Daoy (cell line): ENCODE data around the gene SLC33A1. TPM values are rescaled to one million over a fixed set of nuclear protein-coding genes. Genes with fewer than 3 reads are reported as not detected.
"Not testable (repeated sequence)": the region's sequence is repeated elsewhere in the genome, so short reads cannot be mapped to it uniquely, and the experiment has no call there.

Source experiments
- DNase-seq: peaks from one replicate; pipeline ENCODE4 v3.0.0-alpha.2; 2015; ENCODE audit warnings: low read depth
- total RNA-seq: library from RNA; depleted of rRNA; stranded (reverse); fragments of >200 nt; shearing (Covaris generic); gene quantifications from 2 replicates; pipeline ENCODE4 v1.2.3, GENCODE V29; 2014; rRNA removed

The SLC33A1 gene
- total RNA-seq, result 23.8 and 30.7 TPM in 2 replicates

DNA sequence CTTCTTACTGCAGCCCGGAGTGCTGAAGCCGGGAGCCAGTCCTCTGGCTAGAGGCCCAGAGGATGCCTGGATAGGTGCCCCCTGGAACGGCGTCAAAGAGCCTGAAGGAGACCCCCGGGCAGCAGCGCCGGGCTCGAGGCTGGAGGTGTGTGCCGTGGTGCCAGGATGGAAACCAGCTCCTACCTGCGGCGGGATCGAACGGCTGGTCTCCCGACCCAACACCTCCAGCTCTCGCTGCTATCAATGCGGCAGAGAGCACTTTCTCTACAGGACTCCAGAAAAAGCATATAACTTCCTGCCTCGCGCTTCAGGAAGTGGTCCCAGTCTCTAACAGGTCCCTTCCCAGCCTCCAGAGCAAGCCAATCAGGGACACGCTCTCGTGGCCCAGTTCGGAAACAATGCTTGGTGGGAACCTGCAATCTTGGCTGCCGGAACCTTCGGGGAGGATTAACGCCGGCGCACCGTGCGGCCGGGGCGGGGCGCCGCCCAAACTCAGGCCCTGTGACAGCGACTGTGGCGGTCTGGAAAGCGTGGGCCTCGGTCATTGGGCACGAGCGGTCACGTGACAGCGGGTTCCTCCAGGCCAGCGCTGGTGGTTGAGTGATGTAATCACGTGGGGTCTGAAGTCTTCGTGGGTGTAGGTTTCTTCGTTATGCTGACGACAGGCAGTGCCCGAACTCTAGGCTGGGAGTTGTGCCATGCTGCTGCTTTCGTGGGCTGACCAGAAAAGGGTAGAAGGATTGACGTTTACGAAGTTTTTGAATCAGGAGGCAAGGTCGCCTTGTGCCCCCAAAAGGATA lies at the start of gene SLC33A1:
Gene SLC33A1, minus strand, starts transcription at position 287 of the 800 bp plus-strand sequence. CDS start 430 bp downstream, outside the sequence.
- peak; percentile 99 for DNase-seq

DNA sequence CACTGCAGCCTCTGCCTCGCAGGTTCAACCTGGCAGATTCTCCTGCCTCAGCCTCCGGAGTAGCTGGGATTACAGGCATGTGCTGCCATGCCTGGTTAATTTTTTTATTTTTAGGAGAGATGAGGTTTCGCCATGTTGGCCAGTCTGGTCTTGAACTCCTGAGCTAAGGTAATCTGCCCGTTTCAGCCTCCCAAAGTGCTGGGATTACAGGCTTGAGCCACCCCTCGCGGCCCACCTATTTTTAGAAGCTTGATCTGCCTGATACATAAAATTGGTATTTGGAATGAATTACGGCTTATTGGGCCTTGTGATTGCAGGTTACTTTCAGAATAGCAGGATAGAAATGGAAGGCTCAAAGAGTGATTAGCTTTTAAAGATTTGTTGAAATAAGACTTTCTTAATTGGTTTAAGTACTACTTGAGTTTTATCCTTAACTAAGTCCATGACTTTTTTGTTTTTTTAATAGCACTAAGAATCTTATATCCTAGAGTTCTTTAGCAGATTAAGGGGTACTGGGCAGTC lies 41.2 kb upstream of the SLC33A1 start:
- no peak for DNase-seq

GRCh38 chr3:155891321-155891720 lies 37.1 kb upstream of the SLC33A1 start:
- DNase-seq, result no peak

DNA sequence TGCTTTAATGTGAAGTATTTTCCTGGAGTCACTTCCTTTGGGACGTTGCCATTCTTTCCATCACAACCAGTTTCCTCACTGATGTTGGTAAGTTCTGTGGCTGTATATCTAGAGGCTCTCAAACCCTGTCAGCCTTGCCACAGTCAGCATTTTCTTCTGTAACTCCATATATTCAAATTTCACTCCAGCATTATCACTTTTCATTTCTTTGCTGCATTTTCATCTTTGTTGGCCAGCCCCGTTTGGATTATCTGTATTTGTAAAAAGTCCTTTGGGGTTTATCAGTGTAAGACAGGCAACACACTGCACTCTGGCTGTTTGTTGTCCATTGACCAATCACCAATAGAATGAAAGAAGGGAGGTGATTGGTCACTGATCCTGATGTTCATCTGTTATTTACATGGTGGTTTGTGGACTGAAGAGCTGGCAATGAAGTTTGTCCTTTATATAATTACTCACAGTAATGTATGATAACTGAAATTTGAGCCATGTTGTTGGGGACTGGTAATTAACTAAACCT lies 36.5 kb upstream of the SLC33A1 start:
- no peak for DNase-seq

DNA sequence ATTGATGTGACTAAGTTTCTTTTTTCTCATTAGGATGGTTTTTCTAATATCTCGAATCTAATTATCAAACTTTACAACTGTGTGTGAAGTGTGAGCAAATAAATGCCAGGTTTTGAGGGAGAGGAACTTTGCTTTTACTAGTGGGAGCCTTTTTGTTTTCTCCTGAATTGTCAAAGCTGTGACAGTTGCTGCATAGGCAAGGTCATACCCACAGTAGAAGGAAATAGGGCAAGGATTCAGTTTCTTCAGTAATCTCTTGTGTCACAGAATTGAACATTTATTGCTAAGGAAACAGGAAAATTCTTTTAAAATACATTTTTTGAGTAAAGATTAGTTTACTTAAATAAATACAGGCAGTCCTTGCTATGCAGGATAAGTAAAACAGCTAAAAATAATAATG lies 35.7 kb upstream of the SLC33A1 start:
- no peak for DNase-seq

DNA sequence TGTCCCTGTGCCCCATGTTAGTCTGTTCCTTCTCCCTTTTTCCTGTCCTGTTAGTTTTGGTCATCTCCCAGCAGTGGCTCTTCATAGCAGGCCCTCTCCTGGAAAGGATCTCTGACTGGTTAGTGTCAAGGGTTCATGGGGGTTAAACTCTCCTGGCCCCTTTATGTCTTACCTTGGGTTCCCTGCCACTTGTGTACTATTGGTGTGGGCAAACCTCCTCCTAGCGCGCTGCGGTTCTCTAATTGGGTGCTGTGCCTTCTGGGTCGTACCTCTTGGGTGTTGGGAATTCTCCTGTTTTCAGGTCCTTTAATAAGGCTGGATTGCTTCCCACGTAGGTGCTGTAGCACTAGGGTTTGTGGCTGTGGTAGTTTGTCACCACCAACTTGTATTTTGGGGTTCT lies 35.0 kb upstream of the SLC33A1 start:
- no peak for DNase-seq

DNA sequence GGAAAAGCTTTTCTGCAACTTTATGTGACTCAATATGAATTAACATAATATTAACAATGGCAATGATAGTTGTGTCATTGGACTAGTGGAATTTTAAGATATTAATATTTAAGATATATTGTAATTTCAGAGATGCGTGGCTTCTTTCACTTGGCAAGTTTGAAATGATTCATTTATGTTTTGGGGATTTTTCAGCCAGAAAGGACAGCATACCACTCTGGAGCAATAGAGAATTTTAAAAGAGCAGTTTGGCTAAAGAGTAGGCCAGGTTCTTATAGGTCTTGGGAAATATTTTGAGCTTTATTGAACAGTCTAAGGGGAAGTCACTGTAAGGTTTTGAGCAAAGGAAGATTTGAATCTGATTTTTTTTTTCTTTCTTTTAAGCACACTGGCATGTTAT lies 32.7 kb upstream of the SLC33A1 start:
- DNase-seq, result no peak

- not testable (repeated sequence) for DNase-seq
Measured at GRCh38 chr3:155886348-155886747, 32.1 kb upstream of the SLC33A1 start.

- no peak for DNase-seq
Measured at GRCh38 chr3:155885292-155885691, 31.1 kb upstream of the SLC33A1 start.

DNA sequence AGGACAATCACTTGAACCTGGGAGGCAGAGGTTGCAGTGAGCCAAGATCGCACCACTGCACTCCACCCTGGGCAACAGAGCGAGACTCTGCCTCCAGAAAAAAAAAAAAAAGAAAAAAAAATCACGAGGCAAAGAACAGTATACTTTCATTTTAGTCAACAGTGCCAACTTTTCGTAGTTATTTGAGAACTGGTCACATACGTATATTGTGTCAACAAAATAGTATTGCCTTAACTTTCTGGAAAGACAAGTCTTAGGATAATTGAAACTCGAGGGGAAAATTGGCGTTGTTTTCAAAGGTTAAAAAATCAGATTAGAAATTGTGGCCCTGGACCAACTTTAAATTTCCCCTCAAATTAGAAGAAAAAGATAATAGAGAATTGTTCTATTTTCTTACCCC lies 30.1 kb upstream of the SLC33A1 start:
- DNase-seq, result no peak

DNA sequence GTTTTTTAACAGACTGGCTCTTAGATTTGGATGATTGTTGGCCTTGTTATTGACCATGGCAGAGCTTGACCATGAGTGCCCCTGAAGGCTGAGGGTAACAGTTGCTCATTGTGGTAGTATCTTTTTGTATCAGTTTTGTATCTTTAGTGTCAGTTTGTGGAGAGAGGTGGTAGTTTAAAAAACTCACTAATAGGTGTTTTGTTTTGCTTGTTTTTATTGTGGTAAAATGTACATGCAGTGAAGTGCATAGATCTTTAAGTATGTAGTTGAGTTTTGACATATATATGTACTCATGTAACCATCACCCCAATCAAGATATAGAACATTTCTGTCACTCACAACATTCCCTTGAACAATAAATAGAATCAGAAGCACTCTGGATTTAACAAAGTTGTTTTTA lies 26.1 kb upstream of the SLC33A1 start:
- no peak for DNase-seq

- no peak for DNase-seq
Measured at GRCh38 chr3:155876503-155876902, 22.3 kb upstream of the SLC33A1 start.

DNA sequence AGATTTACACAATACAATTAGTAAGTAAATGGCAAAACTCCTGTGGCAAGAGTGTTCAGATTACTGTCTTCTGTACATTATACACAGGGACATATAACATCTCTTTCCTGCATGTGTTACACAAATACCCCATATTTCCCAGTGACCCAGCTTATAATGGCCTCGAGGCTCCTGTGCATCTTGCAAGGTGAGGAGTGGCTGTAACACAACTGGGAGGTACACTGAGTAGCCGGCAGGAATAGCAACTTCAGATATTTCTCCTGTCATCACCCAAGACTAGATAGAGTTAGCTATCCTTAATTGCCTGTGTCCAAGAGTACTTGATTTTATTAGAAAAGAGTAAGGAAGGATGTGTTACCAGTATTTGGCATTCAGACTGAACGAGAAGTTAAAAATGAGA lies 21.8 kb upstream of the SLC33A1 start:
- DNase-seq, result no peak

DNA sequence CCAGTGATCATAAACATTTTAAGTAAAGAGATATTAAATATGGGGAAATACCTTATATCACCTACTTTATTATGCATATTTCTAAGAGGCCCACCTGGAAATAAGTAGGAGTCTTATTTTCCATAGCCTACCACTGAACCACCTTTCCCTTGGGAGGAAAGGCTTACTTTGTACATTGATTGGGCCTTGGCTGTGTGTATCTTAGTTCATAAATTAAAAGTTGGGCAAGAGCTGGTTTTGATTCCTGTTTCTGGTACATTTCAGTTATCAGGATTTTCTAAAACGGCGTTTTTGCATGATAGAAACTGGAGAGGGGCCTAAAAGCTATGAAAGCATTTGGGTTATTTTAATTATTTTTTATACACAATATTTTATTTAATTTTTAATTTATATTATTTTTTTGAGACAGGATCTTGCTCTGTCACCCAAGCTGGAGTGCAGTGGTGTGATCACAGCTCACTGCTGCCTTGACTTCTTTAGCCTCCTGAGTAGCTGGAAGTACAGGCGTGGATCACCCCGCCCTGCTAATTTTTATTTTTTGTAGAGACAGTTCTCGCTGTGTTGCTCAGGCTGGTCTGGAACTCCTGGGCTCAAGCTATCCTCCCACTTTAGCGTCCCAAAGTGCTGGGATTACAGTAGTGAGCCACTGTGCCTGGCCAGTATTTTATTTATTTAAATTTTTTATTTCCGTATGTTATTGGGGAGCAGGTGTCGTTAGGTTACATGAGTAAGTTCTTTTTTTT lies 18.8 kb upstream of the SLC33A1 start:
- no peak for DNase-seq

- DNase-seq, result no peak
Measured at GRCh38 chr3:155871746-155872158, 17.5 kb upstream of the SLC33A1 start.

DNA sequence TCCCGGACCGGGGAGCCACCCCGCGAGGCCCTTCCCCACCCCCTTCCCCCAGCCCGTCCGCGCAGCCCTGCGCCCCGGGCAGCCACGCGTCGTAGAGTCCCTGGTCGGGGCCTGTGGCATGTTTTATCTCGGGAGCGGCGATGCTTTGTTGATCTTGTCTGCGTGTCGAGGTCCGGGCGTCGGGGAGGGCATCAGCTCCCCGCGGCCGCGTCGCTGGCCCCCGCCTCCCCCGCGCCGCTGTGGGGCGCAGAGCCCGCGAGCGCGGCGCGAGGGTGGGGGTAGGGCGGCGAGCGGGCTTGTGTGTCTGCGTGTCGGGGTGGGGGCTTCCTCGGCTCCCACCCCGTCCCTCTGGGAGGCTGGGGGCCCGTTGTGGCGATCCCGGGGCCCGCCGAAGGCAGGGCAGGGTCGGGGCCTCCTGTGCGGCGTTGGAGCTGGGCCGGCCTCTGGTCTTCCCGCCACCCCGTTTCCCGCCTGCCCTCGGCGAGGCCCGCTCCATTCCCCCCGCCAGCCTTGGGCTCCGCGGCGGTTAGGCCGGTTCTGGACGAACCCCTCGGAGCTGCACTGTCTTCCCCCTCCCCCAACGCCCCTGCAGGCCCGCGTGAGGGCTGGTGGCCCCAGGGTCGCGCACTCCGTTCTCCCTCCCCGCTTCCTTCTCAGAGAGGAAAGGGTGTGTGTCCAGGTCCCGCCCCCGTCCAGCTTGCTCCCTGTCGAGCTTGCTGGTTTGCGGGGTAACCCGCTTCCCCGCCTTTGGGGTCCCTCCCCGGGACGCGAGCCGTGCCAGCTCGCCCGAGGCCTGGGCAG lies 16.9 kb upstream of the SLC33A1 start:
- peak; percentile 56 for DNase-seq

- DNase-seq, result peak; percentile 97
Measured at GRCh38 chr3:155870133-155870944, 16.1 kb upstream of the SLC33A1 start, which contains the start of gene GMPS. GMPS (plus strand) TSS chr3:155870650; CDS start chr3:155870871, 221 bp downstream.

- no peak for DNase-seq
Measured at GRCh38 chr3:155869691-155870090, 15.5 kb upstream of the SLC33A1 start.

GRCh38 chr3:155863072-155863784 lies 9.0 kb upstream of the SLC33A1 start:
- DNase-seq, result no peak
